Ovary (tissue), 9 donors: ENCODE data around the gene CRYBA2. TPM values are rescaled to one million over a fixed set of nuclear protein-coding genes. Genes with fewer than 3 reads are reported as not detected.

Source experiments
- DNase-seq, 5 donors: peaks; one replicate each; pipeline ENCODE4 v3.0.0-alpha.2; 2019 to 2020
- H3K27ac ChIP-seq, 2 donors: fragments of 200-600 bp; one replicate each; pipeline versions ENCODE4 v1.5.1 to v1.8.0; 2019 to 2022
- H3K27me3 ChIP-seq: fragments of 200-600 bp; one replicate; pipeline ENCODE4 v1.8.0; 2022
- H3K36me3 ChIP-seq: fragments of 200-600 bp; sonication (generic); one replicate; pipeline ENCODE4 v1.5.1; 2019
- H3K4me1 ChIP-seq: one replicate; pipeline ENCODE4 v1.8.1; 2013; ENCODE audit warnings: mild to moderate bottlenecking, moderate library complexity; ENCODE audit not compliant: insufficient read depth
- H3K4me3 ChIP-seq: fragments of 200-600 bp; sonication (generic); one replicate; pipeline ENCODE4 v1.5.1; 2017
- H3K9me3 ChIP-seq, 2 donors: fragments of 200-600 bp in 1 of 2; sonication (generic) in 1 of 2; one replicate each; pipeline versions ENCODE4 v1.5.1 to v1.8.1; 2013 to 2019; ENCODE audit warnings: mild to moderate bottlenecking in 1 of 2, moderate library complexity in 1 of 2
- CTCF ChIP-seq, 3 donors: fragments of 450-650 bp in 2 of 3; fragments of 200-600 bp in 1 of 3; IDR thresholded peaks; one replicate each; pipeline versions ENCODE4 v1.5.1 to v1.8.0; 2016 to 2022; ENCODE audit warnings: antibody characterized with exemption in 3 of 3, mild to moderate bottlenecking in 1 of 3
- EP300 ChIP-seq: sonication (generic); formaldehyde crosslinking; IDR thresholded peaks from one replicate; pipeline ENCODE4 v1.6.1; 2017; ENCODE audit warnings: antibody characterized with exemption
- POLR2A ChIP-seq: fragments of 450-650 bp; IDR thresholded peaks from one replicate; pipeline ENCODE4 v1.6.1; 2017; ENCODE audit warnings: antibody characterized with exemption, mild to moderate bottlenecking, moderate library complexity
- WGBS, 3 donors: extraction: QIAGEN DNeasy Blood & Tissue Kit in 1 of 3; methylation state at CpG; one replicate each; pipeline versions ENCODE4 v1.1.5 to v1.1.7; 2013 to 2017; 5-methylcytosine and 5-hydroxymethylcytosine counted together
- intact Hi-C, 4 donors: fragments of 100-400 bp; cut with DNase I; formaldehyde crosslinking; loops; one replicate each; pipeline versions ENCODE4 v1.11.0 to v1.15.1; 2022 to 2023
- polyA plus RNA-seq, 2 donors: library from polyadenylated mRNA; stranded (reverse); fragments of 200-250 nt in 1 of 2; fragments of 350-450 nt in 1 of 2; fragmentation: Illumina TruSeq in 1 of 2; extraction: RNeasy Lipid Tissue Mini Kit (QIAGEN cat#74804) in 1 of 2; gene quantifications; one replicate each; pipeline ENCODE4 v1.2.3, GENCODE V29; 2013 to 2014
- total RNA-seq, 7 donors: library from RNA; depleted of rRNA in 2 of 7; stranded (reverse); fragments of >200 nt in 2 of 7; fragmentation: NEBNext Ultra II Directional in 3 of 7; extraction: Animal tissue kit (Norgen Biotek cat#: 25700) in 3 of 7; gene quantifications; one replicate each; pipeline versions ENCODE4 v1.1.0 to v1.2.4, GENCODE V29; 2016 to 2023
- donor health status: DM: no; HTN: no; CAD: no; lungs with moderate emphysema.
- donor health status: DM: no; HTN: no; CAD: no.
- donor health status: Bipolar disorder and iron deficiency.
- donor health status: DM: yes; HTN: yes; CAD: no.
- donor health status: DM: no; HTN: no; CAD: no.
- donor health status: DM: yes; HTN: yes; CAD: no.

CRYBA2 gene
- total and polyA plus RNA-seq, 9 donors, result not detected

- Histone ChIP-seq H3K4me1 (peaks cover 11% of the 10 kb centered on the region), H3K27me3 (peaks cover 12% of the 10 kb centered on the region), H3K27ac (no peak overlapping the region), H3K9me3 (no peaks in the 10 kb centered on the region), H3K4me3 (no peak overlapping the region), H3K36me3 (no peaks in the 10 kb centered on the region)
- no peak for DNase-seq
- intact Hi-C loops, result loop anchor here in 1 of 4 donors (10.0 kb wide), 1 partner anchor 155 kb away; no protein-coding TSS in a partner anchor
- 6 to 12% (median 8%) methylated on average over 9 of the region's 9 CpGs for WGBS, 3 donors
- TF ChIP-seq CTCF (IDR thresholded peaks at IDR 0.05), result no peak
- TF ChIP-seq POLR2A, result no peak
- TF ChIP-seq EP300, result no peak
Observed at GRCh38 chr2:218999881-219000568, 6.8 kb upstream of the CRYBA2 start.

GRCh38 chr2:218999021-218999880, 6.0 kb upstream of the CRYBA2 start:
- Histone ChIP-seq H3K4me3 (no peak overlapping the region), H3K27ac (no peak overlapping the region), H3K4me1 (peaks cover 11% of the 10 kb centered on the region), H3K36me3 (no peaks in the 10 kb centered on the region), H3K9me3 (no peaks in the 10 kb centered on the region), H3K27me3 (peaks cover 13% of the 10 kb centered on the region)
- 46 to 52% (median 47%) methylated on average over 10 of the region's 10 CpGs for WGBS, 3 donors
- DNase-seq, result no peak
- TF ChIP-seq CTCF (IDR thresholded peaks at IDR 0.05) (no peak), POLR2A (no peak), EP300 (no peak)
- intact Hi-C loops, result loop anchor here in 1 of 4 donors (10.0 kb wide), 1 partner anchor 156 kb away; no protein-coding TSS in a partner anchor

GRCh38 chr2:218998414-218999002, 5.3 kb upstream of the CRYBA2 start:
- no peak for DNase-seq
- TF ChIP-seq CTCF (IDR thresholded peaks at IDR 0.05), result no peak
- TF ChIP-seq EP300, result no peak
- TF ChIP-seq POLR2A, result no peak
- Histone ChIP-seq H3K4me3 (no peak overlapping the region), H3K4me1 (peaks cover 11% of the 10 kb centered on the region), H3K9me3 (no peaks in the 10 kb centered on the region), H3K27me3 (peaks cover 13% of the 10 kb centered on the region), H3K27ac (no peak overlapping the region), H3K36me3 (no peaks in the 10 kb centered on the region)
- WGBS, 3 donors, result 74 to 77% (median 76%) methylated on average over 12 of the region's 12 CpGs
- intact Hi-C loops, result loop anchor here in 1 of 4 donors (10.0 kb wide), 1 partner anchor 156 kb away; no protein-coding TSS in a partner anchor

GRCh38 chr2:218997731-218998130, 4.5 kb upstream of the CRYBA2 start:
- Histone ChIP-seq H3K27ac (no peak overlapping the region), H3K4me1 (peaks cover 10% of the 10 kb centered on the region), H3K36me3 (no peaks in the 10 kb centered on the region), H3K4me3 (no peak overlapping the region), H3K9me3 (no peaks in the 10 kb centered on the region), H3K27me3 (peaks cover 10% of the 10 kb centered on the region)
- intact Hi-C loops, result loop anchor here in 1 of 4 donors (10.0 kb wide), 1 partner anchor 157 kb away; no protein-coding TSS in a partner anchor
- TF ChIP-seq EP300, result no peak
- no peak for TF ChIP-seq CTCF (IDR thresholded peaks at IDR 0.05)
- TF ChIP-seq POLR2A, result no peak
- 42 to 62% (median 51%) methylated on average over 2 of the region's 2 CpGs for WGBS, 3 donors
- no peak for DNase-seq
